Esophagus muscularis mucosa (tissue), 3 donors: Measurements from ENCODE around the gene RSAD1.

Source experiments
- CTCF ChIP-seq, 3 experiments: fragments of 200-600 bp in 2 of 3; fragments of 450-650 bp in 1 of 3; sonication (generic) in 2 of 3; IDR thresholded peaks; one replicate each; pipeline ENCODE4 v1.5.1; 2017 to 2019; ENCODE audit warnings: antibody characterized with exemption in 3 of 3, mild to moderate bottlenecking in 2 of 3, moderate library complexity in 1 of 3
- POLR2A ChIP-seq: fragments of 450-650 bp; IDR thresholded peaks from one replicate; pipeline ENCODE4 v1.6.1; 2017; ENCODE audit warnings: antibody characterized with exemption, moderate library complexity, mild to moderate bottlenecking, low read depth

DNA sequence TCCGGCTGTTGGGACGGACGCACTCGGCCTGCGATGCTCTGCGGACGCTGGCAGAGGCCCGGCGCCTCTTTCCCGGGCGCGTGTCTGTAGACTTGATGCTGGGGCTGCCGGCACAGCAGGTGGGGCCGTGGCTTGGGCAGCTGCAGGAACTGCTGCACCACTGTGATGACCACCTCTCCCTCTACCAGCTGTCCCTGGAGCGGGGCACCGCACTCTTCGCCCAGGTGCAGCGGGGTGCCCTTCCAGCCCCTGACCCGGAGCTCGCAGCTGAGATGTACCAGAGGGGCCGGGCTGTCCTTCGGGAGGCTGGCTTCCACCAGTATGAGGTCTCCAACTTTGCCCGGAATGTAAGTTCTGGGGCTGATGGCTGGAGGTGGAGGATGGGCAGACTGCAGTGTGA is 3.5 kb downstream of the RSAD1 start:
- TF ChIP-seq POLR2A (no peak), CTCF (IDR thresholded peaks at IDR 0.05) (no peak)
